B cell (primary cell): Measurements from ENCODE around the gene PFKM. TPM values are rescaled to one million over a fixed set of nuclear protein-coding genes. Genes with fewer than 3 reads are reported as not detected.

ENCODE experiments used
- ATAC-seq: fragments of 200-7000 bp; cut with Tn5 transposase; one replicate; pipeline ENCODE4 v1.10.0; 2021; ENCODE audit warnings: low read depth, mild to moderate bottlenecking, moderate number of reproducible peaks, moderate library complexity
- CTCF ChIA-PET: fragments of 350-600 bp; sonication (Branson Sonifier 250); formaldehyde crosslinking; loops from one replicate; lab custom pipeline; 2021; ENCODE audit warnings: antibody characterized with exemption, inconsistent platforms; lab: Charles Lee
- POLR2A ChIA-PET: fragments of 350-600 bp; sonication (Branson Sonifier 250); formaldehyde crosslinking; loops from one replicate; lab custom pipeline; 2021; ENCODE audit warnings: antibody characterized with exemption; lab: Charles Lee
- DNase-seq: peaks from one replicate; pipeline ENCODE4 v3.0.0; 2013
- H2AFZ ChIP-seq: 2 replicates; pipeline ENCODE4 v1.6.1; 2012; ENCODE audit warnings: mild to moderate bottlenecking, low read depth, low read length; ENCODE audit not compliant: insufficient read depth, poor library complexity, severe bottlenecking
- H3K27ac ChIP-seq, 2 donors: 1 replicate in 1 of 2; 2 replicates in 1 of 2; pipeline ENCODE4 v1.5.1; 2012 to 2013; ENCODE audit warnings: low read length in 2 of 2, mild to moderate bottlenecking in 2 of 2, moderate library complexity in 1 of 2
- H3K27me3 ChIP-seq, 4 experiments: fragments of 200-600 bp in 1 of 4; sonication (generic) in 1 of 4; replicated peaks in 1 of 4; 1 replicate in 2 of 4; 2 replicates in 2 of 4; pipeline versions ENCODE4 v1.6.1 to v1.7.0; 2013 to 2016; ENCODE audit warnings: low read length in 3 of 4, mild to moderate bottlenecking in 2 of 4, mixed read lengths in 1 of 4, moderate library complexity in 1 of 4; ENCODE audit not compliant: insufficient read depth in 4 of 4, control insufficient read depth in 3 of 4; ENCODE audit errors: control extremely low read depth in 1 of 4
- H3K36me3 ChIP-seq, 2 experiments: replicated peaks in 1 of 2; 1 replicate in 1 of 2; 2 replicates in 1 of 2; pipeline versions ENCODE4 v1.6.1 to v1.7.1; 2013; ENCODE audit warnings: low read length in 1 of 2; ENCODE audit not compliant: insufficient read depth in 2 of 2, control insufficient read depth in 1 of 2; ENCODE audit errors: control extremely low read depth in 1 of 2, extremely low read depth in 1 of 2
- H3K4me1 ChIP-seq, 2 donors: fragments of 200-600 bp in 1 of 2; sonication (generic) in 1 of 2; 1 replicate in 1 of 2; 2 replicates in 1 of 2; pipeline versions ENCODE4 v1.5.1 to v1.6.1; 2013 to 2017; ENCODE audit warnings: low read length in 2 of 2; ENCODE audit not compliant: control insufficient read depth in 2 of 2, insufficient read depth in 2 of 2
- H3K4me2 ChIP-seq: replicated peaks from 2 replicates; pipeline ENCODE3; 2012; ENCODE audit warnings: mild to moderate bottlenecking, low read depth, low read length; ENCODE audit not compliant: poor library complexity, severe bottlenecking
- H3K4me3 ChIP-seq, 5 experiments: fragments of 200-600 bp in 1 of 5; sonication (generic) in 1 of 5; 1 replicate in 3 of 5; 2 replicates in 2 of 5; pipeline versions ENCODE4 v1.5.1 to v1.7.0; 2011 to 2016; ENCODE audit warnings: low read length in 4 of 5, mild to moderate bottlenecking in 4 of 5, low read depth in 2 of 5, control low read depth in 1 of 5, moderate library complexity in 1 of 5; ENCODE audit not compliant: insufficient read depth in 1 of 5; ENCODE audit errors: control extremely low read depth in 1 of 5, extremely low read depth in 1 of 5
- H3K79me2 ChIP-seq: fragments of 200-600 bp; sonication (generic); one replicate; pipeline ENCODE4 v1.6.0; 2016; ENCODE audit warnings: low read length; ENCODE audit not compliant: control insufficient read depth, insufficient read depth
- H3K9ac ChIP-seq: fragments of 200-600 bp; sonication (generic); 2 replicates; pipeline ENCODE4 v1.6.1; 2017; ENCODE audit warnings: mild to moderate bottlenecking, low read length, moderate library complexity
- H3K9me3 ChIP-seq, 3 donors: one replicate each; pipeline versions ENCODE4 v1.6.1 to v1.7.1; 2013; ENCODE audit warnings: low read length in 2 of 3; ENCODE audit not compliant: control insufficient read depth in 2 of 3, insufficient read depth in 1 of 3; ENCODE audit errors: control extremely low read depth in 1 of 3
- H4K20me1 ChIP-seq: 2 replicates; pipeline ENCODE4 v1.6.0; 2012; ENCODE audit warnings: mild to moderate bottlenecking, low read length; ENCODE audit not compliant: insufficient read depth, control insufficient read depth, poor library complexity, severe bottlenecking
- H3K27ac Mint-ChIP-seq: one replicate; pipeline ENCODE4 v1.8.0; 2021; ENCODE audit warnings: mixed read lengths
- H3K27me3 Mint-ChIP-seq: one replicate; pipeline ENCODE4 v1.8.0; 2021; ENCODE audit warnings: mixed read lengths
- H3K4me1 Mint-ChIP-seq: one replicate; pipeline ENCODE4 v1.8.0; 2021; ENCODE audit warnings: mixed read lengths
- H3K4me3 Mint-ChIP-seq: one replicate; pipeline ENCODE4 v1.8.0; 2021; ENCODE audit warnings: mixed read lengths
- H3K9me3 Mint-ChIP-seq: one replicate; pipeline ENCODE4 v1.8.0; 2022; ENCODE audit warnings: mixed read lengths; ENCODE audit not compliant: insufficient read depth
- EZH2 ChIP-seq: IDR thresholded peaks from 2 replicates; pipeline ENCODE4 v1.6.1; 2012; ENCODE audit warnings: borderline replicate concordance, low read depth, mild to moderate bottlenecking, moderate library complexity, low read length; ENCODE audit not compliant: insufficient read depth, poor library complexity, severe bottlenecking
- WGBS: methylation state at CpG from one replicate; pipeline ENCODE4 v1.1.5; 2013; ENCODE audit warnings: missing lambda C conversion rate; ENCODE audit not compliant: insufficient coverage; 5-methylcytosine and 5-hydroxymethylcytosine counted together
- intact Hi-C: fragments of 100-400 bp; cut with micrococcal nuclease; formaldehyde crosslinking; loops from one replicate; pipeline ENCODE4 v1.10.0; 2022
- polyA plus RNA-seq: library from polyadenylated mRNA; depleted of rRNA; stranded (reverse); fragments of >200 nt; gene quantifications from 2 replicates; pipeline ENCODE4 v1.2.3, GENCODE V29; 2012
- total RNA-seq, 2 donors: library from RNA; stranded (reverse); fragments of 120-200 nt in 1 of 2; gene quantifications; 1 replicate in 1 of 2; 2 replicates in 1 of 2; pipeline versions ENCODE4 v1.2.3 to v1.2.4, GENCODE V29; 2013 to 2022
- TF ChIP-seq, protein P1 (sequence below): fragments of 200-600 bp; IDR thresholded peaks from one replicate; pipeline ENCODE4 v1.8.0; 2022; ENCODE audit warnings: antibody characterized with exemption, mild to moderate bottlenecking

PFKM gene
- total and polyA plus RNA-seq, 2 donors (not counting 1 experiment from before 2014, with no cell fraction given): 20.3 to 43.0 TPM

DNA sequence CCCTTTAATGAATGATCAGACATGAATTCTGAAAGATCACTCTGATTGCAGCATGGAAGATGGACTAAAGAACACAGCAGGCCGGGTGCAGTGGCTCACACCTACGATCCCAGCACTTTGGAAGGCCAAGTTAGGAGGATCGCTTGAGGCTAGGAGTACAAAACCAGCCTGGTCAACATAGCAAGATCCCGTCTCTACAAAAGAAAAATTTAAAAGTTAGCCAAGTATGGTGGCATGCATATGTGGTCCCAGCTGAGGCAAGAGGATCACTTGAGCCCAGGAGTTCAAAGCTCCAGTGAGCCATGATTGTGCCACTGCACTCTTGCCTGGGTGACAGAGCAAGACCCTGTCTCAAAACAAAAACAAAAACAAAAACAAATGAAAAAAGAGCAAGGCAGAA, 48.4 kb upstream of the PFKM start:
- H3K27me3 ChIP-seq: no peaks in the 10 kb centered on the region
- H4K20me1 ChIP-seq: no peaks in the 10 kb centered on the region
- intact Hi-C loops: no loop called here
- Mint-ChIP-seq H3K27me3 (no peaks in the 10 kb centered on the region), H3K27ac (no peak overlapping the region), H3K4me3 (no peak overlapping the region), H3K4me1 (no peaks in the 10 kb centered on the region), H3K9me3 (no peaks in the 10 kb centered on the region)
- no peak for DNase-seq
- H2AFZ ChIP-seq: no peak overlapping the region
- no peaks in the 10 kb centered on the region for H3K9me3 ChIP-seq
- no peak for TF ChIP-seq EZH2
- TF ChIP-seq, protein P1, sequence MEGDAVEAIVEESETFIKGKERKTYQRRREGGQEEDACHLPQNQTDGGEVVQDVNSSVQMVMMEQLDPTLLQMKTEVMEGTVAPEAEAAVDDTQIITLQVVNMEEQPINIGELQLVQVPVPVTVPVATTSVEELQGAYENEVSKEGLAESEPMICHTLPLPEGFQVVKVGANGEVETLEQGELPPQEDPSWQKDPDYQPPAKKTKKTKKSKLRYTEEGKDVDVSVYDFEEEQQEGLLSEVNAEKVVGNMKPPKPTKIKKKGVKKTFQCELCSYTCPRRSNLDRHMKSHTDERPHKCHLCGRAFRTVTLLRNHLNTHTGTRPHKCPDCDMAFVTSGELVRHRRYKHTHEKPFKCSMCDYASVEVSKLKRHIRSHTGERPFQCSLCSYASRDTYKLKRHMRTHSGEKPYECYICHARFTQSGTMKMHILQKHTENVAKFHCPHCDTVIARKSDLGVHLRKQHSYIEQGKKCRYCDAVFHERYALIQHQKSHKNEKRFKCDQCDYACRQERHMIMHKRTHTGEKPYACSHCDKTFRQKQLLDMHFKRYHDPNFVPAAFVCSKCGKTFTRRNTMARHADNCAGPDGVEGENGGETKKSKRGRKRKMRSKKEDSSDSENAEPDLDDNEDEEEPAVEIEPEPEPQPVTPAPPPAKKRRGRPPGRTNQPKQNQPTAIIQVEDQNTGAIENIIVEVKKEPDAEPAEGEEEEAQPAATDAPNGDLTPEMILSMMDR: no peak
- ChIA-PET POLR2A (no interaction called here), CTCF (interaction anchor here (1.9 kb wide), 1 partner anchor 12 kb away, joined by 4 read pairs; no protein-coding TSS in a partner anchor)
- H3K4me3 ChIP-seq: no peak overlapping the region
- no peak for ATAC-seq
- H3K79me2 ChIP-seq: no peaks in the 10 kb centered on the region
- H3K4me1 ChIP-seq: no peaks in the 10 kb centered on the region
- no peak overlapping the region for H3K4me2 ChIP-seq
- H3K27ac ChIP-seq: no peak overlapping the region
- H3K36me3 ChIP-seq: peaks cover 5 to 63% of the 10 kb centered on the region in 2 experiments
- H3K9ac ChIP-seq: no peak overlapping the region
- 95% methylated on average over 4 of the region's 4 CpGs for WGBS

GRCh38 chr12:48071808-48072207, 47.4 kb upstream of the PFKM start:
- H2AFZ ChIP-seq: no peak overlapping the region
- TF ChIP-seq, protein P1: no peak
- TF ChIP-seq EZH2: no peak
- CTCF ChIA-PET: interaction anchor here (0.9 kb wide), 1 partner anchor 19 kb away, joined by 3 read pairs; no protein-coding TSS in a partner anchor
- no peak overlapping the region for H3K4me3 ChIP-seq
- intact Hi-C loops: no loop called here
- H3K4me2 ChIP-seq: no peak overlapping the region
- H3K4me1 ChIP-seq: no peaks in the 10 kb centered on the region
- POLR2A ChIA-PET: interaction anchor here (0.5 kb wide), 1 partner anchor 32 kb away, joined by 12 read pairs; no protein-coding TSS in a partner anchor
- Mint-ChIP-seq H3K4me1 (no peaks in the 10 kb centered on the region), H3K4me3 (no peak overlapping the region), H3K27ac (no peak overlapping the region), H3K27me3 (no peaks in the 10 kb centered on the region), H3K9me3 (no peaks in the 10 kb centered on the region)
- H3K27me3 ChIP-seq: no peaks in the 10 kb centered on the region
- H3K9me3 ChIP-seq: no peaks in the 10 kb centered on the region
- peaks cover 6 to 57% of the 10 kb centered on the region in 2 experiments for H3K36me3 ChIP-seq
- DNase-seq: no peak
- no peaks in the 10 kb centered on the region for H4K20me1 ChIP-seq
- no peak overlapping the region for H3K27ac ChIP-seq
- no CpG with 5 or more reads among the region's 2 CpGs for WGBS
- no peak overlapping the region for H3K9ac ChIP-seq
- no peak for ATAC-seq
- no peaks in the 10 kb centered on the region for H3K79me2 ChIP-seq
